ENCODE data around the gene CPEB1. TPM values are rescaled to one million over a fixed set of nuclear protein-coding genes. Genes with fewer than 3 reads are reported as not detected.

CPEB1 gene
- total RNA-seq, 1 donor from 2014 or later: 0.35 TPM

DNA sequence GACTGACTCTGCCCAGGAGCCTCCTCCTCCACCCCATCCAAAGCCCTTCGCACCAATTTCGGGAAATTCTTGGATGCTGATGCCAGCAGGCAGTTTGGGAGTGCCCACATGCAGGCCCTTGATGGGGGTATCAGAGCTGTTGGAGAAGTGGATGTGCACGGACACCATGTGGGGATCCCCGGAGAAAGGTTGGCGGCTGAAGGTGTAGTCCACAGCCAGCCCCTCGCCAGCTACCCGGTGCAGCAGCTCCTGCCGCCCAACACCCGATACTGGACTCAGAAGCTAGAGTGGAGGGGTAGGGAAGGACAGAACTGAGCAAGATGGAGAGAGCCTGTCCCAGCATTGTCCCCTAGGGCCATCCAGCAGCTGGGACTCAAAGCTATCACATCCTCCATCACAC, 15.5 kb upstream of the CPEB1 start:
- no peak for DNase-seq (ENCODE audit: low read depth)
- H3K4me3 ChIP-seq (ENCODE audit: low read depth, low read length): no peak overlapping the region
- TF ChIP-seq, protein P1, sequence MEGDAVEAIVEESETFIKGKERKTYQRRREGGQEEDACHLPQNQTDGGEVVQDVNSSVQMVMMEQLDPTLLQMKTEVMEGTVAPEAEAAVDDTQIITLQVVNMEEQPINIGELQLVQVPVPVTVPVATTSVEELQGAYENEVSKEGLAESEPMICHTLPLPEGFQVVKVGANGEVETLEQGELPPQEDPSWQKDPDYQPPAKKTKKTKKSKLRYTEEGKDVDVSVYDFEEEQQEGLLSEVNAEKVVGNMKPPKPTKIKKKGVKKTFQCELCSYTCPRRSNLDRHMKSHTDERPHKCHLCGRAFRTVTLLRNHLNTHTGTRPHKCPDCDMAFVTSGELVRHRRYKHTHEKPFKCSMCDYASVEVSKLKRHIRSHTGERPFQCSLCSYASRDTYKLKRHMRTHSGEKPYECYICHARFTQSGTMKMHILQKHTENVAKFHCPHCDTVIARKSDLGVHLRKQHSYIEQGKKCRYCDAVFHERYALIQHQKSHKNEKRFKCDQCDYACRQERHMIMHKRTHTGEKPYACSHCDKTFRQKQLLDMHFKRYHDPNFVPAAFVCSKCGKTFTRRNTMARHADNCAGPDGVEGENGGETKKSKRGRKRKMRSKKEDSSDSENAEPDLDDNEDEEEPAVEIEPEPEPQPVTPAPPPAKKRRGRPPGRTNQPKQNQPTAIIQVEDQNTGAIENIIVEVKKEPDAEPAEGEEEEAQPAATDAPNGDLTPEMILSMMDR (conservative IDR thresholded peaks at IDR 0.05; ENCODE audit: low read depth, low read length): no peak

DNA sequence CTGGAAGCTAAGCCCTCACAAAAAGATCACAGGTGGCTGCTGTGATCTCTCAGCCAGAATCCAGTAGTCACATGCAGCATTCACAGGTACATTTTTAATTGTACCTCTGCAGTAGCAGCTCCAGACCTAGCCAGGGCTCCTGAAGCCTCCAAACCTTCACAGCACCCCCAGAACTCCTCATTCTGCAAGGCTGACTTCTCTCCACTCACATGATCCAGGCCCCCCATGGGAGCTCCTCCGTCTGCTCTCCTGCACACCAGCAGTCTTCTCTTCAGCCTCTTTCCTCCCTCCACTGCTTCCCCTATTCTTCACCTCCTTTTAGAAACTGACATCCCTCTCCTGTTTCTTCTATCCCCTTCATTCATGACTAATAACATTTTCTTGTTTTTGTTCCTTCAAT, 13.2 kb upstream of the CPEB1 start:
- H3K4me3 ChIP-seq (ENCODE audit: low read depth, low read length): no peak overlapping the region
- TF ChIP-seq, protein P1 (conservative IDR thresholded peaks at IDR 0.05; ENCODE audit: low read depth, low read length): no peak
- no peak for DNase-seq (ENCODE audit: low read depth)

DNA sequence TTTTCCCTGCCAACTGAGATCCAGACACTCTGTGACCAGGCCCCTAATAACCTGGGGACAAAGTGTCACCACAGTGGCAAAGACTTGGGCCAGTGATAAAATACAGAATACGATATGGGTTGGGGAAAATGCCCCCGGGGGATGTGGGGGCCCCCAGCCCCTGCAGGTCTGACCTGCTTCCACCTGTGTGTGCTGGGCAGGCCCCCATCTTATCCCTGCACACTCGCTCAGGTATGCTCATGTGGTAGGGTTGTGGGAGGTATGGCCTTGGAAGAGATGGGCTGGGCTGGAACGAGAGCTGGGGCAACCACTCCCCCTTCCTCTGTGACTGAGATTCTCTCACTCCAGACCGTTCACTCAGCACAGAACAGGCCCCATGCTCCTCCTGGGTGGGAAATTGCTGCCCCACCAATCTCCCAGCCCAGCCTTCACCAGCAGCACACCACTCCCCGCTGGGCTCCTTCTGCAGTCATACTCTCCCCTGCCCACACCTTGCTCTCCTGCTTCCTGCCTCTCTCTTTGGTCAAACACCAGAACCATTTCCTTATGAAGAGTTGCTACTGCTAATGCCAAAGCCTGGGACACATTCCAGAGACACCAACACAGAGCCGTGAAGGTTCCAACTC, 9.6 kb upstream of the CPEB1 start:
- TF ChIP-seq, protein P1 (conservative IDR thresholded peaks at IDR 0.05; ENCODE audit: low read depth, low read length): no peak
- DNase-seq (ENCODE audit: low read depth): no peak
- H3K4me3 ChIP-seq (ENCODE audit: low read depth, low read length): no peak overlapping the region

DNA sequence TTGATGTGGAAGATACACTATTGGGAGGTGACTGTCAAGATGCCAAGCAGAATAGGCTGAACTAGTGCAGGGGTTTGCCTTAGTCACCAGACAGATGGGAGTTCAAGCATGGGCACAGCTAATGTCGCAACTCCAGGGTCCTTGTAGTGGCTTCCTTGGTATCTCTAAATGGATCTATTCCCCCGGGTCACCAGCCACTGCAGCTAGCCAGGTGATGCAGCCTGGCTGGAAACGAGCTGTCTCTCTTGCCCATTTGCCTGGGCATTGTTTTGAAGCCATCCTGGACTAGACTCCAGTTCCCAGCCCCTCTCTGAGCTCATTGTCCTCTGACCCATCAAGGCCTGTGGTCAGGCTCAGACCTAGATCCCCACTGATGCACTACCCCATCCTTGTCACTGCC, 8.4 kb upstream of the CPEB1 start:
- H3K4me3 ChIP-seq (ENCODE audit: low read depth, low read length): no peak overlapping the region
- DNase-seq (ENCODE audit: low read depth): no peak
- TF ChIP-seq, protein P1 (conservative IDR thresholded peaks at IDR 0.05; ENCODE audit: low read depth, low read length): no peak

DNA sequence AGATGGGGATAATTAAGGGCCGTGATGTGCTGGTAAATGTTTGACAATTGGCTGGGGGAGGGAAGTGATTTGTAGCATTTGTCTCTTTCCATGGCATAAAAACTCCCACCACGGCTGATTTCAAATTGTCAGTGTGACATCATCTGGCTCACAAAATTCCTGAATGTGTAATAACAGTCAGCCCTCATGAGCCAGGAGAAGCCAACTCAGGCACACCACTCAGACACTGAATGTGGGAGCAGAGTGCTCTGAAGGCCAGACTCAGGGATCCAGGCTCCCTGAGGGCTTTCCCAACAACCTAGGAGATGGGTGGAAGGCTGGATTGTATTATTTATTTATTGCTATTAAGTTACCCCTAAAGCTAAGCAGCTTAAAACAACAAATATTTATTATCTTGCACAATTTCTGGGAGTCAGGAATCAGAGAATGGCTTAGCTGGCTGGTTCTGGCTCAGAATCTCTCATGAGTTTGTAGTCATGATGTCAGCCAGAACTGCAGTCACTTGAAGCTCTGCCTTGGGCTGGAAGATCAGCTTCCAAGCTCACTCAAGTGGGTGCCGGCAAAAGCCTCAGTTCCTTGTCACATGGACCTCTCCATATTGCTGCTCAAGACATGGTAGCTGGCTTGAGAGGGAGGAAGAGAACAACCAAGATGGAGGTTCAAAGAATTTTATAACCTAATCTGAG, 6.5 kb upstream of the CPEB1 start:
- TF ChIP-seq, protein P1 (conservative IDR thresholded peaks at IDR 0.05; ENCODE audit: low read depth, low read length): no peak
- DNase-seq (ENCODE audit: low read depth): no peak
- no peak overlapping the region for H3K4me3 ChIP-seq (ENCODE audit: low read depth, low read length)

DNA sequence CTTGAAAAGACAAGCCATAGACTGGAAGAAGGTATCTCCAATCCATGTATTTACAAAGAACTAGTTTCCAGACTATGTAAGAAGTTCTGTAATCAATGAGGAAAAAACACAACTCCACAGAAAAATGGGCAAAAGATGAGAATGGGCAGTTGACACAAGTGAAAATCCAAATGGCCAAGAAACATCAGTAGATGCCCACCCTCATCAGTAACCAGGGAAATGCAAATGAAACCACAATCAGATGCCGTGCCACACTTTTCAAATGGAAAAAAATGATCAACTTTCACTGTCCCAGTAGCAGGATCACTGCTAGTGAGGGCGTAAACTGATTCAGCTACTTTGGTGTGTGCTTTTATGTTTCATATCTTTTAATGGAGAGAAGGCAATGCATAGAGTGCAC, 4.5 kb upstream of the CPEB1 start:
- H3K4me3 ChIP-seq (ENCODE audit: low read depth, low read length): no peak overlapping the region
- no peak for DNase-seq (ENCODE audit: low read depth)
- TF ChIP-seq, protein P1 (conservative IDR thresholded peaks at IDR 0.05; ENCODE audit: low read depth, low read length): no peak

All from epithelial cell of proximal tubule (primary cell).